ENCODE data around the gene SEPTIN1. TPM values are rescaled to one million over a fixed set of nuclear protein-coding genes. Genes with fewer than 3 reads are reported as not detected.
A peak's percentile ranks its signal among the peaks of the same experiment; 100 is the strongest.

Gene SEPTIN1
- total and polyA plus RNA-seq, 2 of the 13 experiments (the other 11 are each of a cell fraction or from before 2014, with no cell fraction given): 0.18 to 0.67 TPM

DNA sequence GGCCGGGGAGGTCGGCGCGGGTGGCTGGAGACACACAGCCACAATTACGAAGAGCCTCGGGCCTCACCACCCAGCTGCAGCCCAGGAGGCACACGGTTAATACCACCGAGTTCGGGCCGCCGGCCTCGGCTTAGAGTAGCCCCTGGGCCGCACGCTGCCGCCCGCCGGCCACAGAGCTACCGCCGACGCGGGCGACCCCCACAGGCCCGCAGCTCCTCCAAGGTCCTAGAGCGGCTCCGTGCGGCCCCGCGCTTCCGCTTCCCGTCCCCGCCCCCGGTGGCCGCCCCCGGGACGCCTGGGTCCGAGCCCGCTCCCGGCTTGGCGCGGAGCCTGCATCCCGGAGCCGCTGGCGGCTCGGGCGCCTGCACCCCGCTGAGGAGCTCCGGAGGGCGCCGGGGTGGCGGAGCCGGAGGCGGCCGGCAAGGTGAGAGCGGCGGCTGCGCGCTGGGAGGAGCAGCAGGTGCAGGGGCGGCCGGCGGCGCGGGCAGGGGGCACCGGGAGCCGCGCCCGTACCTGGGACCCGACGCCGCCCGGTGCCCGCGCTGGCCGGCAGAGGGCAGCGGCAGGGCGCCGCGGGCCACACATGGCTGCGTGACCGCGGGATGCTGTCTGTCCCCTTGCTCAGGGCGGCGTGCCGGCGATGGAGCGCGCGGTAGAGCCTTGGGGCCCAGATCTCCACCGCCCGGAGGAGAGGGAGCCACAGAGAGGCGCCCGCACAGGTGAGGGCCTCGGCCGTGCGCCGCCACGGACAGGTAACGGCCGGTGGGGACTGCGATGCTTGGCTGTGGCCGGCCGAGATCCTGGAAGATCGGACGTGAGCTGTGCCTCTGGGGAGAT lies 13.0 kb upstream of the SEPTIN1 start, which contains the start of gene ZNF48 (continued):
- TF ChIP-seq, protein P1, sequence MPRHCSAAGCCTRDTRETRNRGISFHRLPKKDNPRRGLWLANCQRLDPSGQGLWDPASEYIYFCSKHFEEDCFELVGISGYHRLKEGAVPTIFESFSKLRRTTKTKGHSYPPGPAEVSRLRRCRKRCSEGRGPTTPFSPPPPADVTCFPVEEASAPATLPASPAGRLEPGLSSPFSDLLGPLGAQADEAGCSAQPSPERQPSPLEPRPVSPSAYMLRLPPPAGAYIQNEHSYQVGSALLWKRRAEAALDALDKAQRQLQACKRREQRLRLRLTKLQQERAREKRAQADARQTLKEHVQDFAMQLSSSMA (CRISPR knock-in tag; IDR thresholded peaks at IDR 0.05): peak; percentile 77
- TF ChIP-seq SOX5 (CRISPR knock-in tag; IDR thresholded peaks at IDR 0.05; ENCODE audit: borderline replicate concordance) (peak; percentile 61), POLR2A (IDR thresholded peaks at IDR 0.05; ENCODE audit: insufficient read depth in 1 of 2, low read depth in 2 of 2, low read length in 2 of 2) (peak in 1 of 2 experiments; percentile 70; a peak in 3 of 4 replicates), ZNF558 (CRISPR knock-in tag; IDR thresholded peaks at IDR 0.05; ENCODE audit: borderline replicate concordance) (peak; percentile 88), ZNF121 (CRISPR knock-in tag; IDR thresholded peaks at IDR 0.05) (no peak), ZHX1 (CRISPR knock-in tag; IDR thresholded peaks at IDR 0.05; ENCODE audit: low read depth) (0 out of 2 replicates have a peak, but pooled peaks have one; percentile 28), NR1H2 (CRISPR knock-in tag; IDR thresholded peaks at IDR 0.05; ENCODE audit: borderline replicate concordance, low read depth) (0 out of 2 replicates have a peak, but pooled peaks have one; percentile 54), ZNF230 (CRISPR knock-in tag; IDR thresholded peaks at IDR 0.05) (no peak), ARNT2 (CRISPR knock-in tag; IDR thresholded peaks at IDR 0.05; ENCODE audit: low read depth) (peak; percentile 87), YEATS4 (CRISPR knock-in tag; IDR thresholded peaks at IDR 0.05; ENCODE audit: borderline replicate concordance) (peak; percentile 80), ZNF468 (CRISPR knock-in tag; IDR thresholded peaks at IDR 0.05) (peak; percentile 39; the same call in 1 of the 2 replicates), ZSCAN9 (CRISPR knock-in tag; IDR thresholded peaks at IDR 0.05; ENCODE audit: borderline replicate concordance) (peak; percentile 44; the same call in 1 of the 2 replicates), ZNF572 (CRISPR knock-in tag; IDR thresholded peaks at IDR 0.05) (no peak), ZNF17 (CRISPR knock-in tag; IDR thresholded peaks at IDR 0.05) (no peak), MED13 (CRISPR knock-in tag; IDR thresholded peaks at IDR 0.05) (peak; percentile 47; the same call in 1 of the 2 replicates), ZNF776 (CRISPR knock-in tag; IDR thresholded peaks at IDR 0.05) (no peak; the same call in 1 of the 2 replicates), ZFX (CRISPR knock-in tag; IDR thresholded peaks at IDR 0.05; ENCODE audit: low read depth) (peak; percentile 95), ARID4A (CRISPR knock-in tag; IDR thresholded peaks at IDR 0.05; ENCODE audit: borderline replicate concordance) (peak; percentile 95)
- TF ChIP-seq, protein P2, sequence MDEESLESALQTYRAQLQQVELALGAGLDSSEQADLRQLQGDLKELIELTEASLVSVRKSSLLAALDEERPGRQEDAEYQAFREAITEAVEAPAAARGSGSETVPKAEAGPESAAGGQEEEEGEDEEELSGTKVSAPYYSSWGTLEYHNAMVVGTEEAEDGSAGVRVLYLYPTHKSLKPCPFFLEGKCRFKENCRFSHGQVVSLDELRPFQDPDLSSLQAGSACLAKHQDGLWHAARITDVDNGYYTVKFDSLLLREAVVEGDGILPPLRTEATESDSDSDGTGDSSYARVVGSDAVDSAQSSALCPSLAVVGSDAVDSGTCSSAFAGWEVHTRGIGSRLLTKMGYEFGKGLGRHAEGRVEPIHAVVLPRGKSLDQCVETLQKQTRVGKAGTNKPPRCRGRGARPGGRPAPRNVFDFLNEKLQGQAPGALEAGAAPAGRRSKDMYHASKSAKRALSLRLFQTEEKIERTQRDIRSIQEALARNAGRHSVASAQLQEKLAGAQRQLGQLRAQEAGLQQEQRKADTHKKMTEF (CRISPR knock-in tag; IDR thresholded peaks at IDR 0.05): peak; percentile 92
